Measurements from ENCODE around the gene PIK3CG. TPM values are rescaled to one million over a fixed set of nuclear protein-coding genes. Genes with fewer than 3 reads are reported as not detected.
"Not testable (repeated sequence)": the region's sequence is repeated elsewhere in the genome, so short reads cannot be mapped to it uniquely, and the experiment has no call there.

PIK3CG gene
- polyA plus RNA-seq, 1 donor = 2.7 TPM

DNA sequence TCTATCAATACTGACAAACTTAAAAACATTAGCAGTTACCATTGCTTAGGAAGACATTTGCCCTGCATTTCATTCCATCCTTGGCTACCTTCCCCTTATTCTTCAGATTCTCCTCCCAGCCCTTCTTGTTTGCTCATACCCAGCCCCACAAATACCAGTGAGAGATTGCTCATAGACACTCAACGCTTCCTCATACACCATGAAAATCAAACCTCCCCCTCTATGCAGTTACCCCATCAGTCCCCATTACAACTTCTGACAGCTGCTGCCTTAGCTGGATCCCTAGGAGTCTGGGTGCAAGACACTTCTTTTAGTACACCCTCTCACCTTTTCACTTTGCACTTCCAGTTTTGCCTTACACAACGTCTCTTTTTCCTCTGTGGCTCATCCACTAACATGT is 28.3 kb upstream of the PIK3CG start:
- no peaks in the 10 kb centered on the region for H3K9me3 ChIP-seq (ENCODE audit: control insufficient read depth, low read depth, low read length)
- 60% methylated on average over 1 of the region's 2 CpGs for WGBS (ENCODE audit: insufficient coverage, low lambda C conversion rate)
- H3K27ac ChIP-seq (ENCODE audit: low read length) = no peak overlapping the region
- H3K4me3 ChIP-seq (ENCODE audit: low read length) = no peak overlapping the region
- H3K36me3 ChIP-seq (ENCODE audit: control insufficient read depth, insufficient read depth, low read length) = no peaks in the 10 kb centered on the region
- no peak for DNase-seq
- no peaks in the 10 kb centered on the region for H3K27me3 ChIP-seq (ENCODE audit: control insufficient read depth, insufficient read depth, low read length)
- no peaks in the 10 kb centered on the region for H3K4me1 ChIP-seq (ENCODE audit: control insufficient read depth, insufficient read depth, low read length)

DNA sequence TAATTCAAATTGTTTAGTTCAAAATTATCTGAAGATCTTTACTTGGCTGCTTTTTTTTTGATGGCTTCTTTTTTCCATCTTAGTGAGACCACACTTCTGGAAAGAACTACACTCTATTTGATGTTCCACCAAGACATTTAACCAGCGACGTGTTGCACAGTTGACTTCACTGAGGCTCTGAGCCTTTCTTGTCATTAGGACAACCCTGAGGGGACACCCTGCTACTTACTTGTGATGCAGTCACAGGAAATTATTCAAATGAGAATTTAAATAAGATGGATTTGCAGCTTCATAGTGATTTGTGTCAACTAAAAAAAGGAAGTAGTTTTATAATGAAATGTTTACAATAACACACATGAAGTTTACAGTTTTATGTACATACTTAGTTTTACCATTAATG is 25.6 kb upstream of the PIK3CG start:
- Histone ChIP-seq H3K27me3 (ENCODE audit: control insufficient read depth, insufficient read depth, low read length) (peaks cover 7% of the 10 kb centered on the region), H3K36me3 (ENCODE audit: control insufficient read depth, insufficient read depth, low read length) (no peaks in the 10 kb centered on the region), H3K4me1 (ENCODE audit: control insufficient read depth, insufficient read depth, low read length) (no peaks in the 10 kb centered on the region), H3K9me3 (ENCODE audit: control insufficient read depth, low read depth, low read length) (no peaks in the 10 kb centered on the region), H3K27ac (ENCODE audit: low read length) (no peak overlapping the region), H3K4me3 (ENCODE audit: low read length) (no peak overlapping the region)
- DNase-seq = no peak
- no CpG with 5 or more reads among the region's 2 CpGs for WGBS (ENCODE audit: insufficient coverage, low lambda C conversion rate)

DNA sequence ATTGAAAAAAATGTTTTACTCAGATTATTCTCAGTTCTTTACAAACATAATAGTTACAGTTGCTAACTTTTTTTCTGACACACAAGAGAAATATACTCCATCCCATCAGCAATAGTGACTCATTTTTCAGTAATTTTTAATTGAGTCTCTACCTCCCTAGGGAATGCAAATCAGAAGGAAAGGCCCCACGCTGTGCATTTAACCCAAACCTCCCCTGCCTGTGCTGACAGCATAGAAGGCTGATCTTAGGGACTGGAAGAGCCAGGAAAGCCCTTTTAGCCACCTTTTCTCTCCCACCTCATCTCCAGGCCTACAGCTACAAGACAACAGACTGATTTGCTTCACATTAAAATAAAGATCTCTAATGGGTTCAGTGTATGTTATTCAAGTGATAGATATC is 24.7 kb upstream of the PIK3CG start:
- H3K4me3 ChIP-seq (ENCODE audit: low read length) = no peak overlapping the region
- no peaks in the 10 kb centered on the region for H3K4me1 ChIP-seq (ENCODE audit: control insufficient read depth, insufficient read depth, low read length)
- no peak for DNase-seq
- peaks cover 10% of the 10 kb centered on the region for H3K27me3 ChIP-seq (ENCODE audit: control insufficient read depth, insufficient read depth, low read length)
- H3K27ac ChIP-seq (ENCODE audit: low read length) = no peak overlapping the region
- H3K36me3 ChIP-seq (ENCODE audit: control insufficient read depth, insufficient read depth, low read length) = no peaks in the 10 kb centered on the region
- H3K9me3 ChIP-seq (ENCODE audit: control insufficient read depth, low read depth, low read length) = no peaks in the 10 kb centered on the region
- WGBS (ENCODE audit: insufficient coverage, low lambda C conversion rate) = no CpG with 5 or more reads among the region's 1 CpG

DNA sequence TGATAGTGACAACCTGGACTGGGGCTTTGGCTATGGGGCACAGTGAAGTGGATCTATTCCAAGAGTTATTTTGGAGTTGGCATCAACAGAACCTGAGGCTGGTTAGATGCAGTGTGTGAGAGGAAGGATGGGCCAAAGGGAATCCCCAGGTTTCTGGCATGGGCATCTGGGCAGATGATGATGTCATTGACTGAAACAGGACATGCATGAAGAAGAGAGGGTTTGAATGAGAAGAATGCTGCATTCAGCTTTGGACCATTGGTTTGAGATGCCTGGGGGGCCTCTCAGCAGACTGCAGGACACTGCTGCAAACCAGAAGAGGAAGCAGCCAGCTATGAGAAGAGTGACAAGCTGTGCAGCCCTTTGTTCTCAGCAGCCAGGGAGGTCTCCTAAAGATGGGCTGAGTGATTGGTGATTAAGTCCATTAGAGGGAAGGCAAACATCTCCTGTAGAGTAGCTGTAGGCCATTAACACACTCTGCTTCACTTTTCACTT is 23.1 kb upstream of the PIK3CG start:
- H3K4me3 ChIP-seq (ENCODE audit: low read length) = no peak overlapping the region
- H3K27me3 ChIP-seq (ENCODE audit: control insufficient read depth, insufficient read depth, low read length) = peaks cover 10% of the 10 kb centered on the region
- DNase-seq = no peak
- no peaks in the 10 kb centered on the region for H3K9me3 ChIP-seq (ENCODE audit: control insufficient read depth, low read depth, low read length)
- H3K27ac ChIP-seq (ENCODE audit: low read length) = no peak overlapping the region
- no peaks in the 10 kb centered on the region for H3K36me3 ChIP-seq (ENCODE audit: control insufficient read depth, insufficient read depth, low read length)
- no peaks in the 10 kb centered on the region for H3K4me1 ChIP-seq (ENCODE audit: control insufficient read depth, insufficient read depth, low read length)

DNA sequence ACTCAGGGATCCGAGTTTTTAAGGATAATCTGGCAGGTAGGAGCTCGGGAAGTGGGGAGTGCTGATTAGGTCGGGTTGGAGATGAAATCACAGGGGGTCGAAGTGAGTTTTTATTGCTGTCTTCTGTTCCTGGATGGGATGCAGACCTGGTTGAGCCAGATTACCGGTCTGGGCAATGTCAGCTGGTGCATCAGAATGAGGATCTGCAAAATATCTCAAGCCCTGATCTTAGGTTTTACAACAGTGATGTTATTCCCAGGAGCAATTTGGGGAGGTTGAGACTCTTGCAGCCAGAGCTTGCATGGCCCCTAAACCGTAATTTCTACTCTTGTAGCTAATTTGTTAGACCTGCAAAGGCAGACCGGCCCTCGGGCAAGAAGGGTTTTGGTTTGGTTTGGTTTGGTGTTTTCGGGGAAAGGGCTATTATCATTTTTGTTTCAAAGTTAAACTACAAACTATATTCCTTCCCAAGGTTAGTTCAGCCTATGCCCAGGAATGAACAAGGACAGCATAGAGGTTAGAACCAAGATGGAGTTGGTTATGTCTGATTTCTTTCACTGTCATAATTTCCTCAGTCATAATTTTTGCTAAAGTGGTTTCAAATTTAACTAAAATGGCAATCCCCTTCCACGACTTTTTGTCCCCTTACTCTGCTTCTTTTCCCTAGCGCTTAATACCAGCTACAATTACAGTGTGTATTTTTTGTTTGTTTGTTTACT is 20.6 kb upstream of the PIK3CG start:
- Histone ChIP-seq H3K4me3 (ENCODE audit: low read length) (no peak overlapping the region), H3K27ac (ENCODE audit: low read length) (no peak overlapping the region), H3K36me3 (ENCODE audit: control insufficient read depth, insufficient read depth, low read length) (no peaks in the 10 kb centered on the region), H3K27me3 (ENCODE audit: control insufficient read depth, insufficient read depth, low read length) (peaks cover 10% of the 10 kb centered on the region), H3K9me3 (ENCODE audit: control insufficient read depth, low read depth, low read length) (no peaks in the 10 kb centered on the region), H3K4me1 (ENCODE audit: control insufficient read depth, insufficient read depth, low read length) (no peaks in the 10 kb centered on the region)
- no peak for DNase-seq
- WGBS (ENCODE audit: insufficient coverage, low lambda C conversion rate) = 100% methylated on average over 2 of the region's 11 CpGs

DNA sequence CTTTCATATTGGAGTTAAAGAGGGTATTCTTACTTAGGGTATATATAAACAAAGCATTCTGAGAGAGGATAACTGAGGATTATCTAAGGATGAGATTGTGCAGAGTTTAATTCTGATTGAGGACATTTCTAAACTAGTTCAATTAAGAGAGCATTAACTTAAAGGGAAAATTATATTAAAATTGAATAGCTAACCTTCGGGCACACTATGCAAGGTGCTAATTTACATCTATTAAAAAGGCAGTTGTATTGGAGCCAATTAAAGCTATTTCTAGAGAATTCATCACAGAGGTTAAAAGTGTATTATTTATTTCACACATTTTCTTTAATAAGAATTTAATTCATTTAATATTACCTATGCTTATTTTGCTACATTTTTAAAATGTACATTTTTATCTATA is 17.0 kb upstream of the PIK3CG start:
- H3K27me3 ChIP-seq (ENCODE audit: control insufficient read depth, insufficient read depth, low read length) = peaks cover 8% of the 10 kb centered on the region
- H3K36me3 ChIP-seq (ENCODE audit: control insufficient read depth, insufficient read depth, low read length) = no peaks in the 10 kb centered on the region
- no peak overlapping the region for H3K4me3 ChIP-seq (ENCODE audit: low read length)
- no peak overlapping the region for H3K27ac ChIP-seq (ENCODE audit: low read length)
- no peak for DNase-seq
- H3K9me3 ChIP-seq (ENCODE audit: control insufficient read depth, low read depth, low read length) = no peaks in the 10 kb centered on the region
- no peaks in the 10 kb centered on the region for H3K4me1 ChIP-seq (ENCODE audit: control insufficient read depth, insufficient read depth, low read length)
- no CpG with 5 or more reads among the region's 1 CpG for WGBS (ENCODE audit: insufficient coverage, low lambda C conversion rate)

DNA sequence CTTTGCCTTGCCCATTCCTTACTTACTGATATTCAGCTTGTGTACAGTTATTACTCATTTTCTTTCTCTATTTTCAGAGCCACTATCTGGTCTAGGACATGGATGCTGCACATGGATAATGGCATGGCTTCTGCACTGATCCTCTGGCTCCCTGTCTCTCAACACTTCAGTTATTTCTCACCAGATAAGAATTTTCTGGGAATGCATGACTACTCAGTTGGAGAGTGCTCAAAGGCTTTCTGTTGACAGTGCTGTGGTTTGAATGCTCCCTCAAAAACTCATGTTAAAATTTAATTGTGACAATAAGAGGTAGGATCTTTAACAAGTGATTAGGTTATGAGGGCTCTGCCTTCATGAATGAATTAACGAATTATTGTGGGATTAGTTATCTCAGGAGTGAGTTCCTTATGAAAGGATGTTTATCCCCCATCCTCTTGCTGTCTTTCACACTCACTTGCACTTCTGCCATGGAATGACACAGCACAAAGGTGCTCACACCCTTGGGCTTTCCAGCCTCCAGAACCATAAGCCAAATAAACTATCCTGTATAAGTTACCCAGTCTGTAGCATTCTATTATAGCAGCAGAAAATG is 16.1 kb upstream of the PIK3CG start:
- no peak overlapping the region for H3K27ac ChIP-seq (ENCODE audit: low read length)
- DNase-seq = no peak
- no peaks in the 10 kb centered on the region for H3K9me3 ChIP-seq (ENCODE audit: control insufficient read depth, low read depth, low read length)
- H3K4me1 ChIP-seq (ENCODE audit: control insufficient read depth, insufficient read depth, low read length) = no peaks in the 10 kb centered on the region
- H3K4me3 ChIP-seq (ENCODE audit: low read length) = no peak overlapping the region
- H3K27me3 ChIP-seq (ENCODE audit: control insufficient read depth, insufficient read depth, low read length) = peaks cover 8% of the 10 kb centered on the region
- WGBS (ENCODE audit: insufficient coverage, low lambda C conversion rate) = no CpG with 5 or more reads among the region's 1 CpG
- no peaks in the 10 kb centered on the region for H3K36me3 ChIP-seq (ENCODE audit: control insufficient read depth, insufficient read depth, low read length)

DNA sequence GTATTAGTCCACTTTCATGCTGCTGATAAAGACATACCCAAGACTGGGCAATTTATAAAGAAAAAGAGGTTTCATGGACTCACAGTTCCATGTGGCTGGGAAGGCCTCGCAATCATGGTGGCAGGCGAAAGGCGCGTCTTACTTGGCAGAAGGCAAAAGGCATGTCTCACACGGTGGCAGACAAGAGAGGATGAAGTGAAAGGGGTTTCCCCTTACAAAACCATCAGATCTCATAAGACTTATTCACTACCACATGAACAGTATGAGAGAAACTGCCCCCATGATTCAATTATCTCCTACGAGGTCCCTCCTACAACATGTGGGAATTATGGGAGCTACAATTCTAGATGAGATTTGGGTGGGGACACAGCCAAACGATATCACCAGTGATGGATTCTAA is 13.4 kb upstream of the PIK3CG start:
- H3K9me3 ChIP-seq (ENCODE audit: control insufficient read depth, low read depth, low read length); H3K27me3 ChIP-seq (ENCODE audit: control insufficient read depth, insufficient read depth, low read length); H3K4me1 ChIP-seq (ENCODE audit: control insufficient read depth, insufficient read depth, low read length); H3K4me3 ChIP-seq (ENCODE audit: low read length); H3K27ac ChIP-seq (ENCODE audit: low read length); H3K36me3 ChIP-seq (ENCODE audit: control insufficient read depth, insufficient read depth, low read length); DNase-seq: not testable (repeated sequence)
- no CpG with 5 or more reads among the region's 7 CpGs for WGBS (ENCODE audit: insufficient coverage, low lambda C conversion rate)

DNA sequence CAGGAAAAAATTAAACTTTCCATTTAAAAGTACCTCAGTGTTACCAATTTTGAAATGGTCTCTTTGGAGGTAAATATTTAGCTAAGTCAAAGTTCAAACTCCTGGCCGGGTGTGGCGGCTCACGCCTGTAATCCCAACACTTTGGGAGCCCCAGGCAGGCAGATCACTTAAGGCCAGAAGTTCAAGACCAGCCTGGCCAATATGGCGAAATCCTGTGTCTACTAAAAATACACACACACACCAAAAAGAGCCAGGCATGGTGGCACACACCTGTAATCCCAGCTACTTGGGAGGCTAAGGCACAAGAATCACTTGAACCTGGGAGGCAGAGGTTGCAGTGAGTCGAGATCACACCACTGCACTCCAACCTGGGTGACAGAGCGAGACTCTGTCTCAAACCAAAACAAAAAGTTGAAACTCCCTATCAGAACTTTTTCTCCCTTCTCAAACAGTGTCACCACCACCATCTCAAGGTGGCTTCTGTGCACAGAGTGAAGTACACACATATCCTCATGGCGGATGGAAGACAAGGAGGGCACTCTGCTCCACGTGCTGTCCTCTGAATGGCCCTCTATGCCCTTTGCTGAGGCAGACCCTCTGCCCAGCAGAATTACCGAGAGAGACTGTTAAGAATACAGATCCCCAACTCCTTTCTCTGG is 11.7 kb upstream of the PIK3CG start:
- no peak for DNase-seq
- Histone ChIP-seq H3K4me1 (ENCODE audit: control insufficient read depth, insufficient read depth, low read length) (no peaks in the 10 kb centered on the region), H3K9me3 (ENCODE audit: control insufficient read depth, low read depth, low read length) (no peaks in the 10 kb centered on the region), H3K27ac (ENCODE audit: low read length) (no peak overlapping the region), H3K27me3 (ENCODE audit: control insufficient read depth, insufficient read depth, low read length) (no peaks in the 10 kb centered on the region), H3K36me3 (ENCODE audit: control insufficient read depth, insufficient read depth, low read length) (no peaks in the 10 kb centered on the region), H3K4me3 (ENCODE audit: low read length) (no peak overlapping the region)
- WGBS (ENCODE audit: insufficient coverage, low lambda C conversion rate) = no CpG with 5 or more reads among the region's 9 CpGs

DNA sequence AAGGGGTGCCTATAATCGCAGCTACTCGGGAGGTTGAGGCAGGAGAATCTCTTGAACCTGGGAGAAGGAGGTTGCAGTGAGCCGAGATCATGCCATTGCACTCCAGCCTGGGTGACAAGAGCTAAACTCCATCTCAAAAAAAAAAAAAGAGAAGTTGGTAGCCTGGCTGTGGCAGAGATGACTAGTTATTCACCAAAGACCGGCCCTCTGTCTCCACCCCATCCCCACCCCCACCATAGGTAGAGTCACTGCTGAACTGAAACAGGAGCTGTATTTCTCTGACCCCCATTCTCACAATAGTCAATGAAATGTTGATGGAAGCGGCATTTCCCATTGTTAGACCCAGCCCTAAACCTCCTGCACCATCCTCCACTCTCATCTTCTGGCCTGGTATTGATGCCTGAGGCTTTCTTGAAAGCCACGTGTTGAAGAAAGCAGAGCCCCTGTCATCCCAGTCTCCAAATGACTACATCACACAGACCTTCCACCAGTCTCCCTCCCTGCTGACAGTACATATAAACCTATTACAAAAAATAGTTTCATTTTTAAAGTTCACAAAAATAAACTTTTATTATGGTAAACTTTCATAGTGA is 9.4 kb upstream of the PIK3CG start:
- Histone ChIP-seq H3K4me3 (ENCODE audit: low read length) (no peak overlapping the region), H3K27me3 (ENCODE audit: control insufficient read depth, insufficient read depth, low read length) (no peaks in the 10 kb centered on the region), H3K4me1 (ENCODE audit: control insufficient read depth, insufficient read depth, low read length) (peaks cover 5% of the 10 kb centered on the region), H3K36me3 (ENCODE audit: control insufficient read depth, insufficient read depth, low read length) (no peaks in the 10 kb centered on the region), H3K27ac (ENCODE audit: low read length) (no peak overlapping the region), H3K9me3 (ENCODE audit: control insufficient read depth, low read depth, low read length) (peaks cover 3% of the 10 kb centered on the region)
- no CpG with 5 or more reads among the region's 6 CpGs for WGBS (ENCODE audit: insufficient coverage, low lambda C conversion rate)
- DNase-seq = no peak

Data from large intestine (tissue), 3 donors.